ENCODE results near the gene HTATIP2. TPM values are rescaled to one million over a fixed set of nuclear protein-coding genes. Genes with fewer than 3 reads are reported as not detected.
"Not testable (repeated sequence)": the region's sequence is repeated elsewhere in the genome, so short reads cannot be mapped to it uniquely, and the experiment has no call there.

The HTATIP2 gene
- total RNA-seq, 1 experiment from 2014 or later = 85.0 TPM

GRCh38 chr11:20372081-20372626 lies 8.6 kb downstream of the HTATIP2 start:
- DNase-seq (ENCODE audit: low read depth) = no peak

GRCh38 chr11:20373147-20373546 lies 9.6 kb downstream of the HTATIP2 start:
- DNase-seq (ENCODE audit: low read depth) = no peak

- no peak for DNase-seq (ENCODE audit: low read depth)
Measured at GRCh38 chr11:20373568-20374209, 10.2 kb downstream of the HTATIP2 start.

- DNase-seq (ENCODE audit: low read depth) = peak; percentile 41
Measured at GRCh38 chr11:20374741-20375300, 11.3 kb downstream of the HTATIP2 start.

GRCh38 chr11:20376162-20376730 lies 12.7 kb downstream of the HTATIP2 start:
- DNase-seq (ENCODE audit: low read depth) = no peak

GRCh38 chr11:20385996-20386395 lies 22.5 kb downstream of the HTATIP2 start:
- not testable (repeated sequence) for DNase-seq (ENCODE audit: low read depth)

GRCh38 chr11:20387261-20388095 lies 24.0 kb downstream of the HTATIP2 start, which contains the start of gene PRMT3:
TSS of gene PRMT3 (plus strand) at chr11:20387716. CDS start at chr11:20387747, 31 bp downstream.
- DNase-seq (ENCODE audit: low read depth) = peak; percentile 90

- DNase-seq (ENCODE audit: low read depth) = peak; percentile 10
Measured at GRCh38 chr11:20388096-20389055, 24.9 kb downstream of the HTATIP2 start.

- peak; percentile 57 for DNase-seq (ENCODE audit: low read depth)
Measured at GRCh38 chr11:20397281-20397680, 33.8 kb downstream of the HTATIP2 start.

- DNase-seq (ENCODE audit: low read depth) = no peak
Measured at GRCh38 chr11:20399498-20399897, 36.0 kb downstream of the HTATIP2 start.

GRCh38 chr11:20403059-20403458 lies 39.5 kb downstream of the HTATIP2 start:
- no peak for DNase-seq (ENCODE audit: low read depth)

GRCh38 chr11:20406484-20406883 lies 43.0 kb downstream of the HTATIP2 start:
- DNase-seq (ENCODE audit: low read depth) = no peak

GRCh38 chr11:20407344-20407743 lies 43.8 kb downstream of the HTATIP2 start:
- DNase-seq (ENCODE audit: low read depth) = no peak

- DNase-seq (ENCODE audit: low read depth) = no peak
Measured at GRCh38 chr11:20415432-20415831, 51.9 kb downstream of the HTATIP2 start.

- DNase-seq (ENCODE audit: low read depth) = no peak
Measured at GRCh38 chr11:20417771-20418170, 54.3 kb downstream of the HTATIP2 start.

- DNase-seq (ENCODE audit: low read depth) = no peak
Measured at GRCh38 chr11:20421946-20422345, 58.4 kb downstream of the HTATIP2 start.

GRCh38 chr11:20429216-20429615 lies 65.7 kb downstream of the HTATIP2 start:
- DNase-seq (ENCODE audit: low read depth) = no peak
